Fibroblast of lung (primary cell): ENCODE measurements around the gene CD320.

Experiments
- CTCF ChIP-seq, 2 donors: IDR thresholded peaks in 1 of 2; conservative IDR thresholded peaks in 1 of 2; 1 replicate in 1 of 2; 2 replicates in 1 of 2; pipeline ENCODE4 v1.5.1; 2011 to 2012; ENCODE audit warnings: low read length in 2 of 2, control low read depth in 1 of 2, inconsistent platforms in 1 of 2, low read depth in 1 of 2, mild to moderate bottlenecking in 1 of 2
- EZH2 ChIP-seq: IDR thresholded peaks from 2 replicates; pipeline ENCODE4 v1.5.1; 2012; ENCODE audit warnings: low read length, control low read depth, mild to moderate bottlenecking; ENCODE audit errors: missing control alignments

DNA sequence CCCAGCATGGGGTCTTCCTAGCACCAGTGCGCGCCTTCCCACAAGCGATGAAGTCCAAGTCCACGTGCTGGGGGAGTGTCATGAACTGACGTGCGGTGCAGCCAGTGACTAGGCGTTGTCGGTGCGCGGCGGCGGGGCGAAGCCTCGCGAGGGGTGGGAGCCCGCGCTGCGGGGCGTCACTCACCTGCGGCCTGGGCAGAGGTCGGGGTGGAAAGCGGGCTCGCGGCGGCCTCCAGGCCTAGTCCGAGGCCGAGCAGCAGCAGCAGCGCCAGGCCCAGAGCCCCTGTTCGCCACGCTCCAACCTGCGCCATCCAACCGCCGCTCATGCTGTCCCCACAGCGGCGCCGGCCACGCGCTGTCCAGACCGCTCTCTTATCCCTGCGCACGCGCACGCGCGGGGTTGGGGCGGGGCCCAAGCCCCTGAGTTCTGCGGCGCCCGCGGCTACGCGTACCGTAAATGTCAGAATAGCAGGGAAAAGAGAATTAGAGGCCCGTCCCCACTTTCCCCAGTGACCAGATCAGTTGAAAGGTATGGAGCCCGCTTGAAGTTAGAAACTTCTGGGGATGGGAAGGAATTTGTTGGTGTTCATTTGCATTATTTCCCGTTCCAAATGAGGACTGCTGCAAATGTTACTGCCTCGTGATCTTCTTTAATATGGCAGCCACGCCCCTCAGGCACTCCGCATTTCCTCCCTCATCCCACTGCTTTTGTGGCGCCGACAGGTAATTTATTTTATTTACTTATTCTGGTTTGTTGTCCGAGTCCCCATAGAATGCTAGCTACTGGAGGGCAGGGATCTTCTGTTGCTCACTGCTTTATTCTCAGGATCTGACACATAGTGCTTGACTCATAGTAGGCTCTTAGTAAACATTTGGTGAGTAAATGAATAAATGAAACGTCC is at the start of gene CD320:
- TF ChIP-seq CTCF (conservative IDR thresholded peaks at IDR 0.05 in 1 of 2, IDR thresholded peaks at IDR 0.05 in 1 of 2; ENCODE audit: low read depth in 1 of 2, low read length in 2 of 2) = no peak
- TF ChIP-seq EZH2 = no peak
